ENCODE data around the gene LCMT2.

Gene LCMT2

GRCh38 chr15:43275740-43276562 is 54.4 kb downstream of the LCMT2 start:
- DNase-seq (ENCODE audit: low read depth): no peak

GRCh38 chr15:43274136-43274535 is 56.2 kb downstream of the LCMT2 start:
- DNase-seq (ENCODE audit: low read depth): no peak
